Hindlimb muscle (tissue), 1 donor: ENCODE measurements around the gene LTBP1. TPM values are rescaled to one million over a fixed set of nuclear protein-coding genes. Genes with fewer than 3 reads are reported as not detected.
"Not testable (repeated sequence)": the region's sequence is repeated elsewhere in the genome, so short reads cannot be mapped to it uniquely, and the experiment has no call there.

Source experiments
- DNase-seq: peaks from one replicate; pipeline ENCODE4 v3.0.0-alpha.2; 2013
- polyA plus RNA-seq: library from polyadenylated mRNA; unstranded; fragments of 120-200 nt; gene quantifications from one replicate; pipeline ENCODE4 v1.2.1, GENCODE V29; 2013; ENCODE audit not compliant: insufficient read length

Gene LTBP1
- polyA plus RNA-seq, 1 donor, result 43.3 TPM

- no peak for DNase-seq
These were observed 18.9 kb downstream of the LTBP1 start for GRCh38 chr2:32965523-32966171.

GRCh38 chr2:32969444-32970162 lies 22.9 kb downstream of the LTBP1 start:
- DNase-seq, result no peak

GRCh38 chr2:32973772-32974171 lies 27.0 kb downstream of the LTBP1 start:
- not testable (repeated sequence) for DNase-seq

GRCh38 chr2:32976409-32977063 lies 29.8 kb downstream of the LTBP1 start:
- no peak for DNase-seq

GRCh38 chr2:32977228-32977758 lies 30.5 kb downstream of the LTBP1 start:
- DNase-seq, result no peak

- DNase-seq, result no peak
These were observed 34.9 kb downstream of the LTBP1 start for GRCh38 chr2:32981612-32982011.

GRCh38 chr2:32983193-32983924 lies 36.6 kb downstream of the LTBP1 start:
- DNase-seq, result not testable (repeated sequence)

GRCh38 chr2:32986480-32986879 lies 39.7 kb downstream of the LTBP1 start:
- no peak for DNase-seq

GRCh38 chr2:32988525-32988924 lies 41.8 kb downstream of the LTBP1 start:
- DNase-seq, result no peak

GRCh38 chr2:32990556-32990955 lies 43.8 kb downstream of the LTBP1 start:
- no peak for DNase-seq

GRCh38 chr2:32991091-32991845 lies 44.5 kb downstream of the LTBP1 start:
- DNase-seq, result no peak

GRCh38 chr2:32993005-32993539 lies 46.3 kb downstream of the LTBP1 start:
- DNase-seq, result no peak

GRCh38 chr2:32997705-32998104 lies 51.0 kb downstream of the LTBP1 start:
- no peak for DNase-seq

GRCh38 chr2:33000986-33001385 lies 54.2 kb downstream of the LTBP1 start:
- DNase-seq, result no peak

- no peak for DNase-seq
These were observed 55.1 kb downstream of the LTBP1 start for GRCh38 chr2:33001823-33002222.

GRCh38 chr2:33002863-33003262 lies 56.1 kb downstream of the LTBP1 start:
- DNase-seq, result no peak

GRCh38 chr2:33005057-33005456 lies 58.3 kb downstream of the LTBP1 start:
- no peak for DNase-seq

- DNase-seq, result no peak
These were observed 62.0 kb downstream of the LTBP1 start for GRCh38 chr2:33008716-33009115.

GRCh38 chr2:33009249-33009648 lies 62.5 kb downstream of the LTBP1 start:
- DNase-seq, result no peak

GRCh38 chr2:33011373-33011772 lies 64.6 kb downstream of the LTBP1 start:
- DNase-seq, result no peak

GRCh38 chr2:33011941-33012340 lies 65.2 kb downstream of the LTBP1 start:
- DNase-seq, result no peak

GRCh38 chr2:33013684-33014110 lies 66.9 kb downstream of the LTBP1 start:
- no peak for DNase-seq
